OCI-LY1 (cell line): ENCODE results near the gene HDAC7.

ENCODE experiments used
- H2AFZ ChIP-seq: fragments of 200-600 bp; sonication (generic), shearing (Covaris generic); 2 replicates; pipeline ENCODE4 v1.6.0; 2014; ENCODE audit warnings: antibody characterized with exemption, mild to moderate bottlenecking, low read length
- H3F3A ChIP-seq: fragments of 200-600 bp; sonication (generic), shearing (Covaris generic); 2 replicates; pipeline ENCODE4 v1.6.0; 2014; ENCODE audit warnings: mild to moderate bottlenecking, antibody characterized with exemption, low read length, moderate library complexity; ENCODE audit not compliant: insufficient read depth
- H3K27ac ChIP-seq: fragments of 200-600 bp; sonication (generic); 2 replicates; pipeline ENCODE4 v1.5.1; 2014; ENCODE audit warnings: low read length, mixed run types, mild to moderate bottlenecking, low read depth; ENCODE audit not compliant: poor library complexity, severe bottlenecking
- H3K27me3 ChIP-seq: fragments of 200-600 bp; sonication (generic); 2 replicates; pipeline ENCODE4 v1.6.0; 2014; ENCODE audit warnings: antibody characterized with exemption, mild to moderate bottlenecking, low read length, moderate library complexity; ENCODE audit not compliant: insufficient read depth
- H3K36me3 ChIP-seq: fragments of 200-600 bp; sonication (generic); 2 replicates; pipeline ENCODE4 v1.6.1; 2014; ENCODE audit warnings: mild to moderate bottlenecking, antibody characterized with exemption, low read length, moderate library complexity, mixed read lengths; ENCODE audit not compliant: insufficient read depth
- H3K4me1 ChIP-seq: fragments of 200-600 bp; sonication (generic); 2 replicates; pipeline ENCODE4 v1.5.1; 2014; ENCODE audit warnings: mild to moderate bottlenecking, low read length, moderate library complexity; ENCODE audit not compliant: insufficient read depth, severe bottlenecking
- H3K4me2 ChIP-seq: fragments of 200-600 bp; sonication (generic), shearing (Covaris generic); 2 replicates; pipeline ENCODE4 v1.6.1; 2014; ENCODE audit warnings: low read length
- H3K4me3 ChIP-seq: fragments of 200-600 bp; sonication (generic); 2 replicates; pipeline ENCODE4 v1.5.1; 2014; ENCODE audit warnings: low read length, low read depth, mild to moderate bottlenecking, mixed read lengths; ENCODE audit not compliant: poor library complexity, severe bottlenecking
- H3K79me2 ChIP-seq: fragments of 200-600 bp; shearing (Covaris generic); 2 replicates; pipeline ENCODE4 v1.6.1; 2016; ENCODE audit warnings: mixed run types, low read length, mixed read lengths; ENCODE audit not compliant: insufficient read depth
- H3K9ac ChIP-seq: fragments of 200-600 bp; sonication (generic), shearing (Covaris generic); 2 replicates; pipeline ENCODE4 v1.6.1; 2014; ENCODE audit warnings: mild to moderate bottlenecking, low read length, mixed read lengths
- H3K9me2 ChIP-seq: fragments of 200-600 bp; sonication (generic), shearing (Covaris generic); 2 replicates; pipeline ENCODE4 v1.6.1; 2014; ENCODE audit warnings: low read depth, mild to moderate bottlenecking, low read length, mixed read lengths
- H3K9me3 ChIP-seq: fragments of 200-600 bp; shearing (Covaris generic); 2 replicates; pipeline ENCODE4 v1.6.1; 2014; ENCODE audit warnings: low read length, mixed read lengths
- H4K20me1 ChIP-seq: fragments of 200-600 bp; sonication (generic), shearing (Covaris generic); 2 replicates; pipeline ENCODE4 v1.6.0; 2016; ENCODE audit warnings: mild to moderate bottlenecking, low read length; ENCODE audit not compliant: insufficient read depth
- EZH2 ChIP-seq: fragments of 200-600 bp; sonication (generic), shearing (Covaris generic); IDR thresholded peaks from 2 replicates; pipeline ENCODE4 v1.8.0; 2017; ENCODE audit warnings: borderline replicate concordance, mixed run types, mild to moderate bottlenecking, antibody characterized with exemption, low read length, moderate library complexity, mixed read lengths
- TF ChIP-seq, protein P1 (sequence below): fragments of 200-600 bp; sonication (generic), shearing (Covaris generic); IDR thresholded peaks from 2 replicates; pipeline ENCODE4 v1.5.1; 2017; ENCODE audit warnings: mild to moderate bottlenecking, antibody characterized with exemption, low read length, moderate library complexity, mixed read lengths

The HDAC7 gene

DNA sequence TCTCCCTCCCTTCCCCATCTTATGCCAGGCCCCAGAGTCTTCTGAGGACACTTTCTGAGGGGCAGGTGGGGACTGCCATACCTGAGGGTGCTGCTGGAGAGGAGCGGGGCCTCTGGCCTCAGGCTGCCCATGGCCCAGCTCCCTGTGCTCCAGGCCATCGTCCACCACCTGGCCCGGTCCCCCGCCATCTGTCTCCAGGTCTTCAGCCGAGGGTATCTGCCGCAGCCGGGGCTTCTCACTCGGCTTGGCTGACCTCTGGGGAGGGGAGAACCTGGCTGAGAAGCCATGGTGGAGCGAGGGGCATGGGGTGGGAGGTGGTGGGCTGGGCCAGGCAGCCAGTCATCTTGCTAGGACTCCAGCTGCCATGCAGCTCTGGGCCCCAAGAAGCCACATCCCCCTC is 25.0 kb downstream of the HDAC7 start:
- H3F3A ChIP-seq: no peaks in the 10 kb centered on the region
- H3K9me3 ChIP-seq: no peaks in the 10 kb centered on the region
- no peaks in the 10 kb centered on the region for H3K79me2 ChIP-seq
- peaks cover 81% of the 10 kb centered on the region for H3K36me3 ChIP-seq
- no peak overlapping the region for H3K27ac ChIP-seq
- no peak overlapping the region for H3K4me2 ChIP-seq
- no peak for TF ChIP-seq EZH2
- TF ChIP-seq, protein P1, sequence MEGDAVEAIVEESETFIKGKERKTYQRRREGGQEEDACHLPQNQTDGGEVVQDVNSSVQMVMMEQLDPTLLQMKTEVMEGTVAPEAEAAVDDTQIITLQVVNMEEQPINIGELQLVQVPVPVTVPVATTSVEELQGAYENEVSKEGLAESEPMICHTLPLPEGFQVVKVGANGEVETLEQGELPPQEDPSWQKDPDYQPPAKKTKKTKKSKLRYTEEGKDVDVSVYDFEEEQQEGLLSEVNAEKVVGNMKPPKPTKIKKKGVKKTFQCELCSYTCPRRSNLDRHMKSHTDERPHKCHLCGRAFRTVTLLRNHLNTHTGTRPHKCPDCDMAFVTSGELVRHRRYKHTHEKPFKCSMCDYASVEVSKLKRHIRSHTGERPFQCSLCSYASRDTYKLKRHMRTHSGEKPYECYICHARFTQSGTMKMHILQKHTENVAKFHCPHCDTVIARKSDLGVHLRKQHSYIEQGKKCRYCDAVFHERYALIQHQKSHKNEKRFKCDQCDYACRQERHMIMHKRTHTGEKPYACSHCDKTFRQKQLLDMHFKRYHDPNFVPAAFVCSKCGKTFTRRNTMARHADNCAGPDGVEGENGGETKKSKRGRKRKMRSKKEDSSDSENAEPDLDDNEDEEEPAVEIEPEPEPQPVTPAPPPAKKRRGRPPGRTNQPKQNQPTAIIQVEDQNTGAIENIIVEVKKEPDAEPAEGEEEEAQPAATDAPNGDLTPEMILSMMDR: no peak
- H3K4me3 ChIP-seq: no peak overlapping the region
- no peaks in the 10 kb centered on the region for H3K27me3 ChIP-seq
- H2AFZ ChIP-seq: no peak overlapping the region
- no peaks in the 10 kb centered on the region for H3K9me2 ChIP-seq
- peaks cover 18% of the 10 kb centered on the region for H3K4me1 ChIP-seq
- no peak overlapping the region for H3K9ac ChIP-seq
- no peaks in the 10 kb centered on the region for H4K20me1 ChIP-seq

GRCh38 chr12:47793015-47793681 is 26.6 kb downstream of the HDAC7 start:
- H2AFZ ChIP-seq: no peak overlapping the region
- H3F3A ChIP-seq: no peaks in the 10 kb centered on the region
- H3K9me3 ChIP-seq: no peaks in the 10 kb centered on the region
- H3K9me2 ChIP-seq: no peaks in the 10 kb centered on the region
- H3K9ac ChIP-seq: no peak overlapping the region
- H3K4me2 ChIP-seq: no peak overlapping the region
- peaks cover 91% of the 10 kb centered on the region for H3K36me3 ChIP-seq
- no peaks in the 10 kb centered on the region for H3K79me2 ChIP-seq
- H3K27me3 ChIP-seq: no peaks in the 10 kb centered on the region
- H3K4me3 ChIP-seq: no peak overlapping the region
- no peak for TF ChIP-seq EZH2
- TF ChIP-seq, protein P1: no peak
- peaks cover 6% of the 10 kb centered on the region for H3K4me1 ChIP-seq
- no peaks in the 10 kb centered on the region for H4K20me1 ChIP-seq
- H3K27ac ChIP-seq: no peak overlapping the region

GRCh38 chr12:47791874-47792273 is 27.8 kb downstream of the HDAC7 start:
- peaks cover 98% of the 10 kb centered on the region for H3K36me3 ChIP-seq

More at GRCh38 chr12:47791874-47792273, 27.8 kb downstream of the HDAC7 start:
- Histone ChIP-seq H3K4me1 (no peaks in the 10 kb centered on the region), H4K20me1 (no peaks in the 10 kb centered on the region), H3K9me3 (no peaks in the 10 kb centered on the region), H3K9ac (no peak overlapping the region), H3F3A (no peaks in the 10 kb centered on the region), H3K9me2 (no peaks in the 10 kb centered on the region), H3K4me2 (no peak overlapping the region), H2AFZ (no peak overlapping the region), H3K27me3 (no peaks in the 10 kb centered on the region), H3K27ac (no peak overlapping the region), H3K4me3 (no peak overlapping the region), H3K79me2 (no peaks in the 10 kb centered on the region)
- TF ChIP-seq, protein P1: no peak
- no peak for TF ChIP-seq EZH2
